T follicular helper cell (primary cell): ENCODE data around the gene VSTM2L.
"Not testable (repeated sequence)": the region's sequence is repeated elsewhere in the genome, so short reads cannot be mapped to it uniquely, and the experiment has no call there.

Source experiments
- DNase-seq: peaks from one replicate; pipeline ENCODE4 v3.0.0-alpha.2; 2020; ENCODE audit warnings: low read depth

The VSTM2L gene

GRCh38 chr20:37937686-37938085 lies 34.8 kb downstream of the VSTM2L start:
- DNase-seq: no peak

DNA sequence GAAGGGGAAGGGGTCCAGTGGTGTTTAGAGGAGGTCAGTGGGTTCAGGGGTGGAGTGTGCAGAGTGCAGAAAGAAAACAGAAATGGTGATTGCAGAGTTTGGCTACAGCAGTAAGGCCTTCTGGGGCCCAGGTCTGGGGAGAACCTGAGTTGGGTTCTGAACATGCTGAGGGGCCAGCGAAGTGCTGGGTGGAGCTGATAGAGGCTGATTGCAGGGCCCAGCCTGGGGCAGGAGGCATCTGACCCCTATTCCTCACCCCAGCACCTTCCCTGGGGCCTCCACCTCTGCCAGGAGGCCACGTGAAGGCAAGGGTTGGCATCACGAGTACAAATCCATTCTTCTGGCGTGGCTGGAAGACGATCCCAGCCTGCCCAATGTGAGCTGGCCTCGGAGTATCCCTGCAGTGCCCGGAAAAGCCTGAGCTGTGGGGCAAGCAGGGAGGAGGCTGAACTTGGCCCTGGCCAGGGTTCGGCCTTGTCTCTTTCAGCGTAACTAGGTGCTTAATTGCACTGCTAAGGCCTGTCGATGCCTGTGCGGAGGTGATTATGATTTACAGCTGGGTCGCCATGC lies 35.3 kb downstream of the VSTM2L start:
- no peak for DNase-seq

- DNase-seq: no peak
These were observed 36.0 kb downstream of the VSTM2L start for GRCh38 chr20:37938954-37939353.

- no peak for DNase-seq
These were observed 37.0 kb downstream of the VSTM2L start for GRCh38 chr20:37939701-37940560.

DNA sequence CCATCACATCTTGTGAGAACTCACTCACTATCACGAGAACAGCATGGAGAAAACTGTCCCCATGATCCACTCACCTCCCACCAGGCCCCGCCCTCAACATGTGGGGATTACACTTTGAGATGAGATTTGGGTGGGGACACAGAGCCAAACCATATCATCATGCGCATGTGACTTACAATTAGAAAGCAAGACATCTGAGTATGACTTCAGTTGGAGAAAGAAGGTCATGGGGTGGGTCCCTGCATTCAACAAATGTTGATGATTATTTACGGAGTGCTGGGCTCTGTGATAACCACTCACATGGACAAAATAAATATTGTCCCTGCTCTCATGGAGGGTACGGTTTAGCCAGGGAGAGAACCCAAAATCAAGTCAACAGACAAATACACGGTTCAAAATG lies 37.9 kb downstream of the VSTM2L start:
- no peak for DNase-seq

DNA sequence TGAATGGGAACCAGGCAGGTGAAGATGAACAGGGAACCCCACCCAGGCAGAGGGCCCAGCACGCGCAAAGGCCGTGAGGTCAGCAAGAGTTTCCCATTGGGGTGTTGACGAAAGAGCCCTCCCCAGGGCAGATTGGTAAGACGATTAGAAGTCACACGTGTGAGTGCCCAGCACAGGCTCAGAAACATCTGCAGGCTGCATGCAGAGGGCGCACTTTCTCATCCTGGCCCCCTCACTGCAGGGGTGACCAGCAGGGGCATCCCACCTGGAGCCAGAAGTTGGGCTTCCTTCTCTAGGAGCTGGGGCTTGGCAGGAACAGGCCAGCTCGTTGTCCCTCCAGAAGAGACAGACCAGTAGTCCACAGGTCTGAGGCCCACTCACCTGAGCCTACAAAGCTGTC lies 38.4 kb downstream of the VSTM2L start:
- DNase-seq: no peak

DNA sequence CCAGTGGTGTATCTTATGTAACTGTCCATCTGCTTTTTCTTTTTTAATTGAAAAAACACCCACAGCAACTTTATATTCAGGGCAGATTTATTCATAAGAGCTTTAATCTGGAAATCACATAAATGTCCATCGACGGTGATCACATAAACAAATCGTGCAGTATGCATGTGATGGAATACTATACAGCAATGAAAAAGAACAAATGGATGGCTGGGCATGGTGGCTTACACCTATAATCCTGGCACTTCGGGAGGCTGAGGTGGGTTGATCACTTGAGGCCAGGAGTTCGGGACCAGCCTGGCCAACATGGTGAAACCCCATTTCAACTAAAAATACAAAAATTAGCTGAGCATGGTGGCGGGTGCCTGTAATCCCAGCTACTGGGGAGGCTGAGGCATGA lies 39.1 kb downstream of the VSTM2L start:
- DNase-seq: no peak

GRCh38 chr20:37943033-37943432 lies 40.1 kb downstream of the VSTM2L start:
- DNase-seq: no peak

GRCh38 chr20:37943501-37944455 lies 40.9 kb downstream of the VSTM2L start:
- no peak for DNase-seq

GRCh38 chr20:37944456-37944981 lies 41.6 kb downstream of the VSTM2L start:
- DNase-seq: no peak

- DNase-seq: no peak
These were observed 42.2 kb downstream of the VSTM2L start for GRCh38 chr20:37945091-37945547.

DNA sequence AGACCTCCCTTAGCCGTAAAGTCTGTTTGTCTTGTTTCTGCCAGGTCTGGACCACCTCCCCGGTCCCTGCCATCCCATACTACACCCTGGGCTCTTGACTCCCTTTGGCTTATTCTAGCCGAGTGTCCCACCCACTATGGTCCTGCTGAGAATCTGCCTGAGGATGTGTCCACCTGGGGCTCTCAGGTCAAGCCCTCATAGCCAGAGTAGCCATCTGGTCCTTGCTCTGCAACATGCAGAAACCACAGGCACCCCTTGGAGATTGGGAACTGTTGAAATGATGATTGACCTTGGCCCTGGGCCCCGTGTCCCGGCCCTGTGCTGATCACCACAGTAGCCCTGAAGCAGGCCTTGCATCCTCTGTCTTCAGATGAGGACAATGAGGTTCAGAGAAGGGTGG lies 44.0 kb downstream of the VSTM2L start:
- DNase-seq: no peak

DNA sequence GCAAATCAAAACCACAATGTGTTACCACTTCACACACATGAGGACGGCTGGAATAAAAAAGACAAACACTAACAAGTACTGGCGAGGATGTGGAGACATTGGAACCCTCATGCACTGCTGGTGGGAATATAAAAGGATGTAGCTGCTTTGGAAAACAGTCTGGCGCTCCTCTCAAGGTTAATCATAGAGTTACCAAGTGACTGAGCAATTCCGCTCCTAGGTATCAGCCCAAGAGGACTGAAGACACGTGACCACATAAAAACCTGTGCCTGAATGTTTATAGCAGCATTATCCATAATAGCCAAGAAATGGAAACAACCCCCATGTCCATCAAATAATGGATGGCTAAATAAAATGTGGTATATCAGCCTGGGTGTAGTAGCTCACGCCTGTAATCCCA lies 45.0 kb downstream of the VSTM2L start:
- no peak for DNase-seq

DNA sequence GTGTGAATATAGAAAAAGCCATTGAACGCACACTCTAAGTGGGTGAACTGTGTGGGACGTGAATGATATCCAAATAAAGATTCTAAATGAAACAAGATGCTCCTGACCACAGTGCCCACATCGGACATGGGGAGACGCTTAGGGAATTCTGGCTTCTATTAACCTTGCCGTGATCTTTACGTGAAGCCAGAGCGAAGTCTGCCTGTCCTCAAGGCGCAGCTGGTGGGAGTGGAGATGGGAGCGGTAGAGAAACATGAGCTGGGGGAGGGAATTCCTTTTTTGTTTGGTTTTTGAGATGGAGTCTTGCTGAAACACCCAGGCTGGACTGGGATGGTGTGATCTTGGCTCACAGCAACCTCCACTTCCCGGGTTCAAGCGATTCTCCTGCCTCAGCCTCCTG lies 46.0 kb downstream of the VSTM2L start:
- no peak for DNase-seq

DNA sequence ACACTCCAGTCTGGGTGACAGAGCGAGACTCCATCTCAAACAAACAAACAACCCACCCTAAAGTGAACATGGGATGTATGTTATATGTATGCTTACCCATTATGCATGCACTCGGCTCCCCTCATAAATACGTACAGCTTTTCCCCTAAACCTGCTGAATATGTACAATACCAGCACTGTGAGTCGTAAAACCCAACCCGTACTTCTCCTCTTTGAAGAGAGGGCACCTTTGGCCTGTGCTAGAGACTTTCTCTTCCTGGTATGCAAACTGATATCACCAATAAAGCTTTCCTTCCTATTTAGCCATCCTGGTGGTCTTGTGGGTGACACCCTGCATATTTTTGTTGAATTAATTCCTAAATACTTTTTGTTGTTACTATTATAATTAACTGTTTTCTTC lies 51.3 kb downstream of the VSTM2L start:
- DNase-seq: no peak

DNA sequence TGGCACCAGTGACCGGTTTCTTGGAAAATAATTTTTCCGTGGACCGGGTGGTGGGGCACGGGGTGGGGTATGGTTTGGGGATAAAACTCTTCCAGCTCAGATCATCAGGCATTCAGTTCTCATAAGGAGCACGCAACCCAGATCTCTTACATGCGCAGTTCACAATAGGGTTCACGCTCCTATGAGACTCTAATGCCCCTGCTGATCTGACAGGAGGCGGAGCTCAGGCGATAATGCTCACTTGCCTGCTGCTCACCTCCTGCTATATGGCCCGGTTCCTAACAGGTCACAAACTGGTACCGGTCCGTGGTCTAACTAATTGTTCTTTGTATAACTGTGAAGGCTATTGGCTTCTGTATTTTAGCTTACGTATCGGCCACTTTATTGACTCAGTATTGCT lies 51.7 kb downstream of the VSTM2L start:
- no peak for DNase-seq

DNA sequence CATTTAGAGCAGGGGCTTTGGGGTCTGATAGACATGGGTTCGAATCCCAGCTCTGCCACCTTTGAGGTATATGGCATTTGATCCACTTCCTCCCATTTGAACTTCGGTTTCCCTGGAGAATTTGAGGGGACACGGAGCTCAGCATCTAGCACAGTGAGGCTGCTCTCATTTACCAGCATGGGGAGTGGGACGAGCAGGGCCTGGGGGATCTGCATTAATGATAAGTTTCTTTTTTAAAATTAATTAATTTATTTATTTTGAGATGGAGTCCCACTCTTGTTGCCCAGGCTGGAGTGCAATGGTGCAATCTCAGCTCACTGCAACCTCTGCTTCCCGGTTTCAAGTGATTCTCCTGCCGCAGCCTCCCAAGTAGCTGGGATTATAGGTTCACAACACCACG lies 52.6 kb downstream of the VSTM2L start:
- no peak for DNase-seq

DNA sequence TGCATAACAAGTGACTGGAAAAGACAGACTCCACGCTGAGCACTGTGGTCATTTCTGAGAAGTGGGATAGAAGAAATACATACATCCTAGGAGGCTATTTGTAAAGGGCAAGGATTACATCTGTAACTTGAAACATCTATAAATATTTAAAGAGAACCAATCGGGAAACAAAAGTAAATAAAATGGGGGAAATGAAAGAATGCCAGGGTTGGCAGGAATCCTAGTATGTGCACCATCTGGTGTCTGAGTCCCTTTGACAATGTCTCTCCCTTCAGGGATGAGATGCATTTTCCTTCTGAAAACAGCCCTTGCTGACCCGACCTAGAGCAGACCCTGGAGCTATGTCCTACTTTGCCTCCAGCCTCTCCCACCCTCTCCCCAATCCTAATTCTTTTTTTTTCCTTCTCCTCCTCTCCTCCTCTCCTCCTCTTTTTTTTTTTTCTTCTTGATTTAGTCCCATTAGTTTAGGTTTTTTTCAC lies 53.2 kb downstream of the VSTM2L start:
- no peak for DNase-seq

DNA sequence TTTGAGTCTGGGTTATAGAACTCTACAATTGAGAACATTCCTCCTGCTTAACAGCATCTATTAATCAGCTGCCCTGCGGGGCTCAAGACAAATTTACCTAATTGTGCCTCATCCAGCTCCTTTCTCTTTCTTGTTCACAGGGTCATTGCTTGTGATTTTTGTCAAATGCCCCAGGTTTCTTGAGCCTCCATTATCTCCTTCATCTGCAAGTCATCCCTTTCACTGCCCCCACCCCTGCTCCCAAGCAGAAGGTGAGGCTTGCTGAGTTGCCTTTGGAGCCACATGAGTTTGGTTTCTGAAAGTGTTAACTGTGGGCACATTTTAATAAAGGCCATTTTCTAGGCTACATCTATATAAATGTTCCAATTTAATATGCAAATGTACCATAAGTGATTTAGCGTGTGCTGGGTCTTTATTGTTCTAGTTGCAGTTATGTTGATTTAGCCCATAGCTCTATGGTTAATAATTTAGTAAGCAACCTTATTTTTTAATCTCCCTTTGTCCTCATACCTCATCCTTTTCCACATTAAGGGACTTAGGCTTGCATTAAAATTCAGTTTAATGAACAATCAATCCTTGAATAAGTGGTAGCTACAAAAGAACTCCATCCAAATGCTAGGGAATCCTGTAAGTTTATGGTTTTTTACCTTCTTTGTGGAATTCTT lies 56.1 kb downstream of the VSTM2L start:
- no peak for DNase-seq

- DNase-seq: no peak
These were observed 58.1 kb downstream of the VSTM2L start for GRCh38 chr20:37961066-37961465.

- DNase-seq: not testable (repeated sequence)
These were observed 60.6 kb downstream of the VSTM2L start for GRCh38 chr20:37963483-37963882.
